GM12891 (cell line): Measurements from ENCODE around the gene TNFSF15.

Experiments used
- POLR2A ChIP-seq: IDR thresholded peaks from 2 replicates; pipeline ENCODE4 v1.6.1; 2011; ENCODE audit warnings: low read depth, low read length, control low read depth
- TAF1 ChIP-seq: IDR thresholded peaks from 2 replicates; pipeline ENCODE4 v1.6.1; 2011; ENCODE audit warnings: low read depth, low read length, control low read depth

GRCh38 chr9:114853071-114853855, 47.4 kb upstream of the TNFSF15 start:
- no peak for TF ChIP-seq TAF1
- TF ChIP-seq POLR2A: no peak
